Measurements from ENCODE around the gene APPL1.

APPL1 gene

GRCh38 chr3:57288403-57288802 lies 60.9 kb downstream of the APPL1 start:
- Histone ChIP-seq H3K4me2 (ENCODE audit: low read length) (no peak overlapping the region), H4K12ac (ENCODE audit: low read depth, low read length) (no peak overlapping the region), H2BK120ac (ENCODE audit: insufficient read depth, low read length, poor library complexity) (no peak overlapping the region), H2BK12ac (ENCODE audit: low read length) (no peak overlapping the region), H4K91ac (ENCODE audit: low read depth, low read length) (no peak overlapping the region), H3K23ac (ENCODE audit: low read length) (no peak overlapping the region), H2BK5ac (ENCODE audit: low read depth, low read length, poor library complexity) (no peak overlapping the region), H3K79me1 (ENCODE audit: low read length) (no peaks in the 10 kb centered on the region), H3K9me3 (ENCODE audit: insufficient read depth, low read depth, low read length) (no peaks in the 10 kb centered on the region), H3K27ac (ENCODE audit: low read depth, low read length) (no peak overlapping the region), H3K4ac (ENCODE audit: low read depth, low read length) (no peak overlapping the region), H3K4me1 (ENCODE audit: control insufficient read depth in 1 of 2, insufficient read depth in 2 of 2, low read length in 2 of 2) (no peaks in the 10 kb centered on the region), H2AFZ (ENCODE audit: insufficient read depth, low read length, poor library complexity) (no peak overlapping the region), H3K79me2 (ENCODE audit: control insufficient read depth, insufficient read depth, low read length, poor library complexity) (no peaks in the 10 kb centered on the region), H3K18ac (ENCODE audit: low read length) (no peak overlapping the region), H3K27me3 (ENCODE audit: insufficient read depth, low read length) (no peaks in the 10 kb centered on the region), H4K8ac (ENCODE audit: low read depth, low read length) (no peak overlapping the region), H3K4me3 (ENCODE audit: low read depth, low read length) (no peak overlapping the region), H3K9ac (ENCODE audit: low read length) (no peak overlapping the region), H3K36me3 (ENCODE audit: control insufficient read depth in 1 of 2, insufficient read depth in 2 of 2, low read length in 2 of 2) (no peaks in the 10 kb centered on the region), H3K14ac (ENCODE audit: low read length) (no peak overlapping the region), H2AK5ac (ENCODE audit: low read length) (no peak overlapping the region)
- no peak for DNase-seq
- no CpG with 5 or more reads among the region's 9 CpGs for WGBS (ENCODE audit: extremely low coverage, insufficient coverage, insufficient read length)

GRCh38 chr3:57292159-57292896 lies 64.8 kb downstream of the APPL1 start, which contains the start of gene ASB14:
ASB14 (minus strand) TSS chr3:57292685; CDS start chr3:57292033, 652 bp downstream.
- Histone ChIP-seq H3K79me1 (ENCODE audit: low read length) (no peaks in the 10 kb centered on the region), H3K79me2 (ENCODE audit: control insufficient read depth, insufficient read depth, low read length, poor library complexity) (no peaks in the 10 kb centered on the region), H2AK5ac (ENCODE audit: low read length) (no peak within 1 kb of the TSS), H4K12ac (ENCODE audit: low read depth, low read length) (no peak within 1 kb of the TSS), H3K4me3 (ENCODE audit: low read depth, low read length) (no peak within 1 kb of the TSS), H3K4me2 (ENCODE audit: low read length) (no peak within 1 kb of the TSS), H3K23ac (ENCODE audit: low read length) (no peak within 1 kb of the TSS), H2BK120ac (ENCODE audit: insufficient read depth, low read length, poor library complexity) (no peak within 1 kb of the TSS), H3K36me3 (ENCODE audit: control insufficient read depth in 1 of 2, insufficient read depth in 2 of 2, low read length in 2 of 2) (no peaks in the 10 kb centered on the region), H4K8ac (ENCODE audit: low read depth, low read length) (no peak within 1 kb of the TSS), H3K27me3 (ENCODE audit: insufficient read depth, low read length) (no peaks in the 10 kb centered on the region), H2BK5ac (ENCODE audit: low read depth, low read length, poor library complexity) (no peak within 1 kb of the TSS), H3K4ac (ENCODE audit: low read depth, low read length) (no peak within 1 kb of the TSS), H2AFZ (ENCODE audit: insufficient read depth, low read length, poor library complexity) (no peak within 1 kb of the TSS), H3K9ac (ENCODE audit: low read length) (no peak within 1 kb of the TSS), H3K18ac (ENCODE audit: low read length) (no peak within 1 kb of the TSS), H2BK12ac (ENCODE audit: low read length) (no peak within 1 kb of the TSS), H3K9me3 (ENCODE audit: insufficient read depth, low read depth, low read length) (no peaks in the 10 kb centered on the region), H3K27ac (ENCODE audit: low read depth, low read length) (no peak within 1 kb of the TSS), H3K4me1 (ENCODE audit: control insufficient read depth in 1 of 2, insufficient read depth in 2 of 2, low read length in 2 of 2) (no peaks in the 10 kb centered on the region), H4K91ac (ENCODE audit: low read depth, low read length) (no peak within 1 kb of the TSS), H3K14ac (ENCODE audit: low read length) (no peak within 1 kb of the TSS)
- DNase-seq = no peak
- WGBS (ENCODE audit: extremely low coverage, insufficient coverage, insufficient read length) = no CpG with 5 or more reads among the region's 1 CpG

DNA sequence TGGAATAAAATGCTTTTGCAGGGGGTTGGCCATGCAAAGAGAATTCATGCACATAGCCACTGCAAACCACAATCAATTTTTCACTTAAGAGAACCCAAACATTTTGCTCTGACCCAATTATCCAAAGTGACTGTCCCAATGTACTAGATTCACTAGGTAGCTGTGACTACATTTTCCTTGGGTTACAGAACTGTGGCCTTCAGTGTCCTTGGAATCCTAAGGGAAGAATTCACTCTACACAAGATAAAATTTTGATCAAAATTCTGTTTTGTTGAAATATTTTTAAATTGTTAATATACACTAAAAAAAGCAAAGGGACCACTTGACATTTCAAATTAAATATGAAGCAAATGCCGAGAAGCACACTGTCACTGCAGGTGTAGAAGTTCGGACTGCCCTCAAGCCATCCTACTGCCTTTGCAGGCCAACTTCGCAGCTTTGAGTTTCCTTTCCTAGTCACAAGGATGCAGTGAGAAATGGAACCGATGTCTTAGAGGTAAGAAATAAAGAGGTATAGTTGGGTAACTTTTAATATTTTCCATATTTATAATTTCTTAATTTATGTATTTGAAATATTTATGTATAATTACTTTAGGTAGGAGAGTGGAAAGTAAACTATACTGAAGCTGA lies 65.5 kb downstream of the APPL1 start:
- Histone ChIP-seq H4K12ac (ENCODE audit: low read depth, low read length) (no peak overlapping the region), H2AK5ac (ENCODE audit: low read length) (no peak overlapping the region), H3K36me3 (ENCODE audit: control insufficient read depth in 1 of 2, insufficient read depth in 2 of 2, low read length in 2 of 2) (no peaks in the 10 kb centered on the region), H2BK5ac (ENCODE audit: low read depth, low read length, poor library complexity) (no peak overlapping the region), H3K14ac (ENCODE audit: low read length) (no peak overlapping the region), H3K79me2 (ENCODE audit: control insufficient read depth, insufficient read depth, low read length, poor library complexity) (no peaks in the 10 kb centered on the region), H3K23ac (ENCODE audit: low read length) (no peak overlapping the region), H4K91ac (ENCODE audit: low read depth, low read length) (no peak overlapping the region), H3K4me1 (ENCODE audit: control insufficient read depth in 1 of 2, insufficient read depth in 2 of 2, low read length in 2 of 2) (peaks cover 0 to under 1% of the 10 kb centered on the region in 2 experiments), H3K27ac (ENCODE audit: low read depth, low read length) (no peak overlapping the region), H3K4ac (ENCODE audit: low read depth, low read length) (no peak overlapping the region), H3K79me1 (ENCODE audit: low read length) (no peaks in the 10 kb centered on the region), H2AFZ (ENCODE audit: insufficient read depth, low read length, poor library complexity) (no peak overlapping the region), H2BK12ac (ENCODE audit: low read length) (no peak overlapping the region), H4K8ac (ENCODE audit: low read depth, low read length) (no peak overlapping the region), H3K27me3 (ENCODE audit: insufficient read depth, low read length) (no peaks in the 10 kb centered on the region), H3K9ac (ENCODE audit: low read length) (no peak overlapping the region), H3K9me3 (ENCODE audit: insufficient read depth, low read depth, low read length) (no peaks in the 10 kb centered on the region), H3K4me3 (ENCODE audit: low read depth, low read length) (no peak overlapping the region), H2BK120ac (ENCODE audit: insufficient read depth, low read length, poor library complexity) (no peak overlapping the region), H3K4me2 (ENCODE audit: low read length) (no peak overlapping the region), H3K18ac (ENCODE audit: low read length) (no peak overlapping the region)
- no CpG with 5 or more reads among the region's 4 CpGs for WGBS (ENCODE audit: extremely low coverage, insufficient coverage, insufficient read length)
- DNase-seq = no peak

DNA sequence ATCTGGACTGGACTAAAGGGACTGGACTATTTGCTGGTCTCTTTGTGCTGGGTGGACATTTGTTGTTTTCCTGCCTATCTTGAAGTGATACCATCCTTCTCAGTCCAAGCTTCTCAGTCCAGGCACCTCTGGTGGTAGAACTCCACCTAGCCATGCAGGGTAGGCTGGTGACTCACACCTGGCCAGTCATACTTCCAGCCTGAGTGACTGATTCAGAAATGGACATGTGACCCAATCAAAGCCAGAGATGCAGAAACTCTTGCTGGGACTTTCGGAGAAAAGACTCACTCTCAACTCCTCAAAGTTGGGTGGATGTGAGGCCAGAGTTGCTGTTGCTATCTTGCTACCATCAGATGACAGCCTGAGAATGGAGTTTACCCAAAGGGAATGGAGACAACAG lies 70.5 kb downstream of the APPL1 start:
- no peak overlapping the region for H3K14ac ChIP-seq (ENCODE audit: low read length)
- no peak overlapping the region for H3K4me2 ChIP-seq (ENCODE audit: low read length)
- no peaks in the 10 kb centered on the region for H3K79me1 ChIP-seq (ENCODE audit: low read length)
- no peak overlapping the region for H3K4me3 ChIP-seq (ENCODE audit: low read depth, low read length)
- no peak overlapping the region for H4K91ac ChIP-seq (ENCODE audit: low read depth, low read length)
- no peaks in the 10 kb centered on the region for H3K79me2 ChIP-seq (ENCODE audit: control insufficient read depth, insufficient read depth, low read length, poor library complexity)
- H3K18ac ChIP-seq (ENCODE audit: low read length) = no peak overlapping the region
- DNase-seq = peak; percentile 70 to 73
- no peaks in the 10 kb centered on the region for H3K36me3 ChIP-seq (ENCODE audit: control insufficient read depth in 1 of 2, insufficient read depth in 2 of 2, low read length in 2 of 2)
- no peak overlapping the region for H3K9ac ChIP-seq (ENCODE audit: low read length)
- no peak overlapping the region for H2BK12ac ChIP-seq (ENCODE audit: low read length)
- H3K27ac ChIP-seq (ENCODE audit: low read depth, low read length) = no peak overlapping the region
- no peak overlapping the region for H3K23ac ChIP-seq (ENCODE audit: low read length)
- H4K12ac ChIP-seq (ENCODE audit: low read depth, low read length) = no peak overlapping the region
- no peaks in the 10 kb centered on the region for H3K9me3 ChIP-seq (ENCODE audit: insufficient read depth, low read depth, low read length)
- H2AFZ ChIP-seq (ENCODE audit: insufficient read depth, low read length, poor library complexity) = no peak overlapping the region
- H4K8ac ChIP-seq (ENCODE audit: low read depth, low read length) = no peak overlapping the region
- no peak overlapping the region for H3K4ac ChIP-seq (ENCODE audit: low read depth, low read length)
- H2BK5ac ChIP-seq (ENCODE audit: low read depth, low read length, poor library complexity) = no peak overlapping the region
- H2AK5ac ChIP-seq (ENCODE audit: low read length) = no peak overlapping the region
- H3K4me1 ChIP-seq (ENCODE audit: control insufficient read depth in 1 of 2, insufficient read depth in 2 of 2, low read length in 2 of 2) = peaks cover 0 to 3% of the 10 kb centered on the region in 2 experiments
- H2BK120ac ChIP-seq (ENCODE audit: insufficient read depth, low read length, poor library complexity) = no peak overlapping the region
- WGBS (ENCODE audit: extremely low coverage, insufficient coverage, insufficient read length) = no CpG with 5 or more reads among the region's 1 CpG
- H3K27me3 ChIP-seq (ENCODE audit: insufficient read depth, low read length) = no peaks in the 10 kb centered on the region

Data from trophoblast cell (in vitro differentiated cells and primary cell).